ENCODE data around the gene COL5A2. TPM values are rescaled to one million over a fixed set of nuclear protein-coding genes. Genes with fewer than 3 reads are reported as not detected.

Gene COL5A2
- total and polyA plus RNA-seq, 9 of the 15 experiments (the other 6 are each of a cell fraction or from before 2014, with no cell fraction given), result 0.01 to 0.54 (median 0.19) TPM

DNA sequence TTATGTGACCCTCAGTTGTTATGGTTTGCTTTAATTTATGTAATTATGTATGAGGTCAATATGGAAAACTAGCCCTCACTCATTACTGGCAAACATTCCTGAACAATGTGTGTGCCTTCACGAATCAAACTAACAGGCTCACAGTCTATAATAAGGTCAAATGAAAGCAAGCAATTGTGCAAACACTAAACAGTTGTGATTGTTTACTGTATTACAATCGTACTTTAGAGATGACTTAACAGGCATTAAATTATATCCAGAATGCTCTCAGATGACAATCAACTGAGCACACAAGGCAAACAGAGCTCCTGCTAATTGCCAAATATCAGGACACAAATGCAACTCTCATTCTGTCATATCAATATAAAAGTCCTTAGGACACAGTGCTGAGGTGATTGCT lies 29.5 kb downstream of the COL5A2 start:
- in situ Hi-C loops (cut with MboI) (no loop called here), intact Hi-C loops (cut with micrococcal nuclease) (no loop called here)
- no peaks in the 10 kb centered on the region for H3K9me3 ChIP-seq (replicated peaks; ENCODE audit: control insufficient read depth, insufficient read depth, low read depth, low read length)
- H3K9me1 ChIP-seq (ENCODE audit: control insufficient read depth, insufficient read depth, low read length), result no peaks in the 10 kb centered on the region
- 0% methylated on average over 2 of the region's 2 CpGs for WGBS (ENCODE audit: insufficient coverage, low coverage, missing lambda C conversion rate)
- POLR2A ChIA-PET, result no interaction called here
- H3K27me3 ChIP-seq (ENCODE audit: control insufficient read depth in 2 of 2, insufficient read depth in 2 of 2, low read length in 2 of 2), result no peaks in the 10 kb centered on the region
- no peak overlapping the region for H2AFZ ChIP-seq (ENCODE audit: low read depth, low read length)
- H3K79me2 ChIP-seq (ENCODE audit: control insufficient read depth, insufficient read depth, low read length), result no peaks in the 10 kb centered on the region
- CTCF ChIA-PET (ENCODE audit: low intra/inter-chr PET ratio), result no interaction called here
- no peak overlapping the region for H3K4me2 ChIP-seq (ENCODE audit: insufficient read depth, low read length)
- no peak for DNase-seq (ENCODE audit: extremely low read depth in 1 of 4, low spot score in 3 of 4)
- no peaks in the 10 kb centered on the region for H3K4me1 ChIP-seq (replicated peaks in 1 of 2; ENCODE audit: control insufficient read depth in 2 of 2, insufficient read depth in 2 of 2, low read length in 2 of 2)
- no peak overlapping the region for H3K4me3 ChIP-seq
- TF ChIP-seq COPS2 (conservative IDR thresholded peaks at IDR 0.05) (no peak), HEY1 (CRISPR knock-in tag; IDR thresholded peaks at IDR 0.05; ENCODE audit: borderline replicate concordance) (no peak), GTF2E2 (tag; IDR thresholded peaks at IDR 0.05) (no peak), POLR2G (IDR thresholded peaks at IDR 0.05; ENCODE audit: low read depth, low read length) (no peak), ZFP1 (CRISPR knock-in tag; IDR thresholded peaks at IDR 0.05) (no peak), ZBTB8A (IDR thresholded peaks at IDR 0.05; ENCODE audit: partially characterized antibody) (no peak), DPF2 (IDR thresholded peaks at IDR 0.05) (no peak), ZSCAN32 (CRISPR knock-in tag; IDR thresholded peaks at IDR 0.05) (no peak), SAFB (IDR thresholded peaks at IDR 0.05; ENCODE audit: borderline replicate concordance, low read depth, low read length) (no peak), SOX6 (IDR thresholded peaks at IDR 0.05) (no peak), IRF2 (CRISPR knock-in tag; IDR thresholded peaks at IDR 0.05) (no peak), SIN3B (IDR thresholded peaks at IDR 0.05; ENCODE audit: low read depth) (no peak), MAFF (IDR thresholded peaks at IDR 0.05; ENCODE audit: low read length) (no peak), ATF4 (CRISPR knock-in tag; IDR thresholded peaks at IDR 0.05) (no peak), SNRNP70 (optimal IDR thresholded peaks at IDR 0.05; ENCODE audit: low read depth, low read length) (no peak), HNRNPL (IDR thresholded peaks at IDR 0.05; ENCODE audit: low read depth, low read length) (no peak), PHTF2 (CRISPR knock-in tag; IDR thresholded peaks at IDR 0.05) (no peak), EWSR1 (IDR thresholded peaks at IDR 0.05; ENCODE audit: borderline replicate concordance, low read depth, partially characterized antibody) (no peak), ATF1 (CRISPR knock-in tag; IDR thresholded peaks at IDR 0.05) (no peak), ATF1 (tag; IDR thresholded peaks at IDR 0.05) (no peak), HMG20B (CRISPR knock-in tag; IDR thresholded peaks at IDR 0.05) (no peak)
- H3K9ac ChIP-seq (ENCODE audit: insufficient read depth in 1 of 2, low read depth in 2 of 2, low read length in 2 of 2), result no peak overlapping the region
- no peak for FAIRE-seq
- no peaks in the 10 kb centered on the region for H4K20me1 ChIP-seq (replicated peaks; ENCODE audit: control insufficient read depth, insufficient read depth, low read length)
- H3K27ac ChIP-seq (ENCODE audit: extremely low read depth, low read depth, low read length), result no peak overlapping the region
- no TSS peak for BruUV-seq (replicated peaks)
- ATAC-seq, result no peak
- H3K36me3 ChIP-seq (ENCODE audit: control insufficient read depth, insufficient read depth, low read length), result no peaks in the 10 kb centered on the region
